HG03354 (cell line): Measurements from ENCODE around the gene TMEM8B.

Experiments used
- ATAC-seq: cut with Tn5 transposase; IDR thresholded peaks from one replicate; pipeline ENCODE4 v1.9.1; 2021; ENCODE audit warnings: mild to moderate bottlenecking; ENCODE audit not compliant: unreplicated experiment, poor library complexity, severe bottlenecking

TMEM8B gene

GRCh38 chr9:35836595-35836994, 7.6 kb downstream of the TMEM8B start:
- no peak for ATAC-seq

GRCh38 chr9:35839926-35840325, 10.9 kb downstream of the TMEM8B start:
- ATAC-seq: no peak

- no peak for ATAC-seq
Observed at GRCh38 chr9:35840881-35841644, 12.0 kb downstream of the TMEM8B start.

- ATAC-seq: no peak
Observed at GRCh38 chr9:35841645-35841900, 12.5 kb downstream of the TMEM8B start.

- no peak for ATAC-seq
Observed at GRCh38 chr9:35842020-35842745, 13.2 kb downstream of the TMEM8B start.

- ATAC-seq: peak; percentile 76
Observed at GRCh38 chr9:35842795-35843194, 13.8 kb downstream of the TMEM8B start.

GRCh38 chr9:35844628-35845270, 15.7 kb downstream of the TMEM8B start:
- no peak for ATAC-seq

- ATAC-seq: no peak
Observed at GRCh38 chr9:35845824-35846771, 17.1 kb downstream of the TMEM8B start.

GRCh38 chr9:35847792-35848572, 19.0 kb downstream of the TMEM8B start:
- peak; percentile 95 for ATAC-seq

- ATAC-seq: no peak
Observed at GRCh38 chr9:35852267-35852815, 23.3 kb downstream of the TMEM8B start.

- no peak for ATAC-seq
Observed at GRCh38 chr9:35852876-35853865, 24.1 kb downstream of the TMEM8B start.

GRCh38 chr9:35854091-35854762, 25.2 kb downstream of the TMEM8B start:
- no peak for ATAC-seq

- ATAC-seq: no peak
Observed at GRCh38 chr9:35856206-35856605, 27.2 kb downstream of the TMEM8B start.

GRCh38 chr9:35856882-35857281, 27.9 kb downstream of the TMEM8B start:
- ATAC-seq: no peak

GRCh38 chr9:35858458-35858857, 29.4 kb downstream of the TMEM8B start:
- ATAC-seq: no peak

- ATAC-seq: no peak
Observed at GRCh38 chr9:35859310-35859989, 30.4 kb downstream of the TMEM8B start.

GRCh38 chr9:35859990-35860339, 30.9 kb downstream of the TMEM8B start:
- no peak for ATAC-seq
